GM13977 (cell line): ENCODE measurements around the gene CSMD2.

ENCODE experiments used
- DNase-seq: peaks from one replicate; pipeline ENCODE4 v3.0.0; 2012; ENCODE audit warnings: low spot score
- CTCF ChIP-seq: IDR thresholded peaks from 2 replicates; pipeline ENCODE4 v1.5.1; 2012; ENCODE audit warnings: mild to moderate bottlenecking, control low read depth; ENCODE audit not compliant: insufficient read depth; ENCODE audit errors: extremely low read depth, missing control alignments
- in situ Hi-C: fragments of 300-500 bp; cut with MboI; formaldehyde crosslinking; loops from one replicate; pipeline ENCODE4 v1.12.0; 2022; ENCODE audit warnings: low sequenced_read_pairs, low pct_unique_long_range_greater_than_20kb, mixed read lengths, inconsistent platforms; ENCODE audit not compliant: unreplicated experiment

Gene CSMD2

GRCh38 chr1:33797849-33798248 lies 367.2 kb downstream of the CSMD2 start:
- TF ChIP-seq CTCF = no peak
- in situ Hi-C loops = no loop called here
- DNase-seq = no peak

GRCh38 chr1:33792651-33793050 lies 372.4 kb downstream of the CSMD2 start:
- no peak for TF ChIP-seq CTCF
- DNase-seq = no peak
- in situ Hi-C loops = no loop called here

- TF ChIP-seq CTCF = no peak
- in situ Hi-C loops = no loop called here
- DNase-seq = no peak
Observed at GRCh38 chr1:33792216-33792615, 372.8 kb downstream of the CSMD2 start.

- in situ Hi-C loops = no loop called here
- no peak for TF ChIP-seq CTCF
- DNase-seq = no peak
Observed at GRCh38 chr1:33791251-33791650, 373.8 kb downstream of the CSMD2 start.

GRCh38 chr1:33790577-33790976 lies 374.5 kb downstream of the CSMD2 start:
- no peak for TF ChIP-seq CTCF
- no peak for DNase-seq
- in situ Hi-C loops = no loop called here

GRCh38 chr1:33784876-33785275 lies 380.2 kb downstream of the CSMD2 start:
- DNase-seq = no peak
- TF ChIP-seq CTCF = no peak
- in situ Hi-C loops = no loop called here

GRCh38 chr1:33782776-33783175 lies 382.3 kb downstream of the CSMD2 start:
- in situ Hi-C loops = no loop called here
- TF ChIP-seq CTCF = no peak

More at GRCh38 chr1:33782776-33783175, 382.3 kb downstream of the CSMD2 start:
- no peak for DNase-seq
